GM12874 (cell line): Measurements from ENCODE around the gene EHD2.
A peak's percentile ranks its signal among the peaks of the same experiment; 100 is the strongest.

ENCODE experiments used
- TF ChIP-seq, protein P1 (sequence below): IDR thresholded peaks from 2 replicates; pipeline ENCODE4 v1.5.1; 2011; ENCODE audit warnings: low read depth, mild to moderate bottlenecking, control low read depth, low read length, moderate library complexity; ENCODE audit not compliant: insufficient read depth

The EHD2 gene

DNA sequence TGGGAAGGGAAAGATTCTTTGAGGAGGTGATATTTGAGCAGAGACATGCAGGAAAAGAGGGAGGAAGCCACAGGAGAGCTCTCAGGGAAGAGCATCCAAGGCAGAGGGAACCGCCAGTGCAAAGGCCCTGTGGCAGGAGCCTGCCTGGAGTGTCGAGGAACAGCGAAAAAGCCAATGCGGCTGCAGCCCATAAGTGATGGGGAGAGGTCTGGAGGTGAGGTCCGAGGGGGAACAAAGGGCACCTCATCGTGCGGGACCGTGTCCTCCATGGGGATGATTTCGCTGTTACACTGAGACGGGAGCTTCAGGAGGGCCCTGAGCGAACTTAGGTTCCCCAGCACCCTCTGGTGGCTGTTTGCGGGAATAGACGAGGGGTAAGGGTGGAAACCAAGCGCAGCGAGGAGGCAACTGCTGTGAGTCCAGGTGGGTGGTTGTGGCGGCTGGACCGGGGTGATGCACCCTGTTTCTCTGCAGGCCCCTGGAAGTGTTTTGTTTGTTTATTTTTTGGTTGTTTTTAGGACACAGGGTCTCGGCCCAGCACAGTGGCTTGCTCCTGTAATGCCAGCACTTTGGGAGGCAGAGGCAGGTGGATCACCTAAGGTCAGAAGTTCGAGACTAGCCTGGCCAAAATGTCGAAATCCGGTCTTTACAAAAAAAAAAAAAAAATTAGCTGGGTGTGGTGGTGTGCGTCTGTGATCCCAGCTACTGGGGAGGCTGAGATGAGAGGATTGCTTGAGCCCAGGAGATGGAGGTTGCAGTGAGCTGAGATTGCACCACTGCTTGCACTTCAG is 5.9 kb upstream of the EHD2 start:
- TF ChIP-seq, protein P1, sequence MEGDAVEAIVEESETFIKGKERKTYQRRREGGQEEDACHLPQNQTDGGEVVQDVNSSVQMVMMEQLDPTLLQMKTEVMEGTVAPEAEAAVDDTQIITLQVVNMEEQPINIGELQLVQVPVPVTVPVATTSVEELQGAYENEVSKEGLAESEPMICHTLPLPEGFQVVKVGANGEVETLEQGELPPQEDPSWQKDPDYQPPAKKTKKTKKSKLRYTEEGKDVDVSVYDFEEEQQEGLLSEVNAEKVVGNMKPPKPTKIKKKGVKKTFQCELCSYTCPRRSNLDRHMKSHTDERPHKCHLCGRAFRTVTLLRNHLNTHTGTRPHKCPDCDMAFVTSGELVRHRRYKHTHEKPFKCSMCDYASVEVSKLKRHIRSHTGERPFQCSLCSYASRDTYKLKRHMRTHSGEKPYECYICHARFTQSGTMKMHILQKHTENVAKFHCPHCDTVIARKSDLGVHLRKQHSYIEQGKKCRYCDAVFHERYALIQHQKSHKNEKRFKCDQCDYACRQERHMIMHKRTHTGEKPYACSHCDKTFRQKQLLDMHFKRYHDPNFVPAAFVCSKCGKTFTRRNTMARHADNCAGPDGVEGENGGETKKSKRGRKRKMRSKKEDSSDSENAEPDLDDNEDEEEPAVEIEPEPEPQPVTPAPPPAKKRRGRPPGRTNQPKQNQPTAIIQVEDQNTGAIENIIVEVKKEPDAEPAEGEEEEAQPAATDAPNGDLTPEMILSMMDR: peak; percentile 91

DNA sequence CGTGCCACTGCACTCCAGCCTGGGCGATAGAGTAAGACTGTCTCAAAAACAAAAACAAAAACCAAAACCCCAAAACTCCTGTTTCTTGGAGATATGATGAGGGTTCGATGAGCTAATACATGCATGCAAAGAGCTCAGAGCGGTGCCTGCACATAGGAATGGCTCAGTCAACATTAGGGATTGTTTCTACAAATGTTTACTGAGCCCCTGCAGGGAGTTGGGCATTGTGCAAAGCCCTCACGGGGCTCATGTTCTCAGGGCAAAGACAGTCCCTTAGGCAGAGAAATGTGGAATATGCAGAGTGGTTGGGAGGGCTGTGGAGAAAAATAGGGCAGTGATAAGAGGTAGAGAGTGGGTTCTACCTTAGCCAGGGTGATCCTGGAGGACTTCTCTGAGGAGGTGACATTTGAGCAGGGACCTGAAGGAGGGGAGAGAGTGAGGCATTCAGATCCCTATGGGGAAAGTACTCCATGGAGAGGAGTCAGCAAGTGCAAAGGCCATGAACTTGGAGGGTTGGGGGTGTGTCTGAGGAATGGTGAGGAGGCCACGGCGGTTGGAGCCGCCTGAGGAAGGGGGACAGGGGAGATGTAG is 1.5 kb upstream of the EHD2 start:
- TF ChIP-seq, protein P1: no peak

DNA sequence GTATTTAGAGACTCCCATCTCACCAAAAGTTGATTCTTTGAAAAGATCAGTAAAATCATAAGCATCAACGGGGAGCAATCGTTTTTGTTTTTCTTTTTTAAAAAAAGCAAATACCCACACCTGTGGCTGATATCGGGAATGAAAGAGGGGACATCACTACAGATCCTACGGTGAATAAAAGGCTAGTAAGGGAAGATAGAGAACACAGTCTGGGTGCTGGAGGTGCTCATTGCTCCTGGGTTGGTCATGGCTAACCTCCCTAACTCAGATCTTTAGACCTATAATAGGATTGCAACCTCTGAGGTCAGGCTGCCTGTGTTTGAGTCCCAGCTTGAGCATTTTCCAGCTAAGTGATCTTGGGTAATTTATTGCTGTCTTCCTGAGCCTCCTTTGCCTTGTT is 1.1 kb downstream of the EHD2 start:
- TF ChIP-seq, protein P1: no peak

DNA sequence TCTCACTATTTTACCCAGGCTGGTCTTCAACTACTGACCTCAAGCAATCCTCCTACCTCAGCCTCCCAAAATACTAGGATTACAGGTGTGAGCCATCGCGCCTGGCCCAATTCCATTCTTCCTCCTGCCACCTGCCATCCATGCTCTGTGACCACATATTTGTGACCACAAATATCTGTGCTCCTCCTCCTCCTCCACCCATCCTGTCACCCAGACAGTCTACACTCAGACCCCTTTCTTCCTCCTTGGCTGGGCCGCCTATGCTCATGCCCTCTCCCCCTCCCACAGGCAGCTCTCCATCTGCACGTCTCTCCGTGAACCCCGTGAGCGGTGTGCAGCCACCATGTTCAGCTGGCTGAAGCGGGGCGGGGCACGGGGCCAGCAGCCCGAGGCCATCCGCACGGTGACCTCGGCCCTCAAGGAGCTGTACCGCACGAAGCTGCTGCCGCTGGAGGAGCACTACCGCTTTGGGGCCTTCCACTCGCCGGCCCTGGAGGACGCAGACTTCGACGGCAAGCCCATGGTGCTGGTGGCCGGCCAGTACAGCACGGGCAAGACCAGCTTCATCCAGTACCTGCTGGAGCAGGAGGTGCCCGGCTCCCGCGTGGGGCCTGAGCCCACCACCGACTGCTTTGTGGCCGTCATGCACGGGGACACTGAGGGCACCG is 3.2 kb downstream of the EHD2 start:
- TF ChIP-seq, protein P1: no peak

DNA sequence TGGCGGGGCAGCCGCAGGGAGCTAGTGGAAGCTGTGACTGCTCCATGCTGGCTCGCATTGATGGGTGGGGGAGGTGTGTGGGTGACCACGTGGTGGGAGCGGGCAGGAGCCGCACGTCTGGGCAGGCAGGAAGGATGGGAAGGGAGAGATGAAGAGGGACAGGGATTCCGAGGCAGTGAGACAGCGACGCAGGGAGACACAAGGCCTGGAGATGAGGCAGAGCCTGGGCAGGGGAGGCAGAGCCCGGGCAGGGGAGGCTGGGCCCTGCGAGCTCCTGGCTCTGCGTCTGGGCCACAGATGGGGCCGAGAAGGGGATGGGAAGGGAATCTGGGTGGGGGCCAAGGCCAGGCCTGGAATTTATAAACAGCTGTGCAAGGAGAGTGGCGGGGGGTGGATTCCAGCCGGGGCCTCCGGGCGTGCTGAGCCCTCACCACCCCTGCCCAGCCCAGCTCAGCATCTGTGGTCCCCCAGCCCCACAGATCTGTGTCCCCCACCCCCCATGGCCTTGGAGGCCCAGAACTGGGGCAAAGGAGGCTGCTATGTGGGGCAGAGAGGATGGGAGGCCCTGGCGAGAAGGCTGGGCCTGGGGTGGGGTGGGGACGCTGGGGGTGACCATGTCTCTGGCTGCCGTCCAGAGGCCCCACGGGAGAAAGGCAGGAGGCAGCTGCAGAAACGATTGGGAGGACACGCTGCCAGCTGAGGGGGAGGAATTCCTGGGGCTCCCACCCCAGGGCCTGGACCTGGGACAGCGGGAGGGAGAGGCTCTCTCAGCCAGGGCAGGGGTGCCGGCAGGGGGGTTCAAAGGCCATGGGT is 6.0 kb downstream of the EHD2 start:
- TF ChIP-seq, protein P1: no peak

- TF ChIP-seq, protein P1: no peak
Measured at GRCh38 chr19:47720669-47721422, 7.6 kb downstream of the EHD2 start.
